ENCODE data around the gene SLC9A9.

Gene SLC9A9

DNA sequence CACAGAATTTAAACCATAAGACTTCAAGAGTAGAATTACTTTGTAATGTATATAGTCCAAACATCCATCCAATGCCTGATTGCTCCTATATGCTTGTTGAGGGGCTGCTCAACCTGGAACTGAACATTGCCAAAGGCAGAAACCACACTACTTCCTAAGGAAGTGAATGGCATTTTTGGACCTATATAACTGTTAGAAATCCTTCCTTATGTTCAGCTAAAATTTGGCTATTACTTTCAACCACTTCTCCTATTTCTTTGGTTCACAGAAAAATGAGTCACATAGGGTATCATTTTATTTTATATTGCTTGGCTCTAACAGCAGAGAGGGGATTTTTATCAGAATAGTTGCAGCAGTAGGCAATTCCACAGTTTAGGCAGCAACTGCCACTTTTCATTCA lies 342.1 kb downstream of the SLC9A9 start:
- DNase-seq (ENCODE audit: low spot score): no peak

DNA sequence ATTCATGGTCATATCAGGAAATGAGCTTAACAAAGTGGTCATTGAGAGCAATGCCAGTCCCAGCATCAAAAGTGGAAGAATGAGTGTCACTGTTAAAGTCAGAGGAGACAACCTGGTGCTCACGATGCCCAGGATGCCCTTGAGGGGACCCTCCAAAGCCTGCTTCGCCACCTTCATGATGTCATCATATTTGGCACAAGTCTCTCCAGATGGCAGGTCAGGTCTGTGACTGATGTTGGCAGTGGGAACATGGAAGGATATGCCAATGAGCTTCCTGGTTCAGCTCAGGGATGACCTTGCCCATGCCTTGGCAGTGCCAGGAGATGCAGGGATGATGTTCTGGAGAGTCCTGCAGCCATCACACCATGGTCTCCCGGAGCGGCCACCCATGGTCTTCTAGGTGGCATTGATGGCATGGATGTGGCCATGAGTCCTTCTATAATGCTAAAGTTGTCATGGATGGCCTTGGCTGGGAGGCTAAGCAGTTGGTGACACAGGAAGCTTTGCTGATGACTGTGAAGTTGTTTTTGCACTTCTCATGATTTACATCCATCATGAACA lies 344.9 kb downstream of the SLC9A9 start:
- DNase-seq (ENCODE audit: low spot score): no peak

DNA sequence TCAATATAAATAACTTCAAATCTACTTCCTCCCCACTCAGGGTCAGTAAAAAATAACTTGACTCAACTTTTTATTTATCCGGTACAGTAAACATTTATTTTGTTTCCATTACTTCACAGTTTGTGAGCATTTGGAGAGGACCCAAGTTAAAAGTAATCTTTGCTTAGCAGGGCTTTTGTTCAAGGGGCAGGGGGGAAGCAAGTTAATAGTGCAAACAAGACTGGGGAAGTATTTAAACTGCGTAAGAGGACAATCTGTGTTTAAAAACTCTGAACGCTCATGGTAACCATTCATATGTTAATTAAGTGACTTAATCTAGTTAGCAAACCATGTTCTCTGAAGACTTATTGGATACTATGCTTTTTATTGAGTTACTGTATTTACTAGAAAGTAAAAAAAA lies 346.2 kb downstream of the SLC9A9 start:
- no peak for DNase-seq (ENCODE audit: low spot score)

DNA sequence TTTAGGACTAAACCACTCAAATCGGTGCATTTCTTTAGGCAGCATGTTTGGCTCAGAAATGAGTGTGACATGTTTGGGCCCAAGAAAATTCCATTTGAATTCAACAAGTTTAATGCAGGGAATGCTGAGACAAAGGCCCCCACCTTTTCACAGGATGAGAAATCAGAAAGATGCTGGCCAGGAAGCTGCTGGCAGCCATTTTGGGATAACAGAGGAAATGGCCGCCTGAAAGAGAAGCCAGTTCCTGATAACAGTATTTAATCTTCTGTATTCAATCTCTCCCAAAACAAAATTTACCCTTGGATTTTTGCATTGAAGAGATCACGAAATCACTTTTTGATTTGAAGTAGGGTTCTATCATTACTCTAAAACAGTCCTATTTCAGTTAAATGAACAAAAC lies 350.9 kb downstream of the SLC9A9 start:
- DNase-seq (ENCODE audit: low spot score): no peak

DNA sequence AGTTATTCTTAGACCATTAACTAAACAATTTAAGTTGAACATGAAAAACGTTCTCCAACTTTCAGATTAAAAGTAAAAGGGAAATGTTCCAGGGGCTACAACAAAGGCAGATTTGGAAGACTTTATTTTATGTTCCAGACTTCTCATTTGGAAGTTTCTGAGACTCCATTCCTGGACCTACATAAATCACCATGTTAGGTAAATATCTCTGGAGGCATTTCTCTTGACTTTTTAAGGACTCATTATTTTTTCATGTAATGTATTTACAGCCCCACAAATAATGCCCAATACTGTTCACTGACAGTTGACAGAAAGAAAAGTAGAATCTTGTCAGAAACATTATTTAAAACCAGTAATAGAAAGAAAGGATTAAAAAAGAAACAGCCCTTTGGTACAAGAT lies 352.1 kb downstream of the SLC9A9 start:
- DNase-seq (ENCODE audit: low spot score): no peak

DNA sequence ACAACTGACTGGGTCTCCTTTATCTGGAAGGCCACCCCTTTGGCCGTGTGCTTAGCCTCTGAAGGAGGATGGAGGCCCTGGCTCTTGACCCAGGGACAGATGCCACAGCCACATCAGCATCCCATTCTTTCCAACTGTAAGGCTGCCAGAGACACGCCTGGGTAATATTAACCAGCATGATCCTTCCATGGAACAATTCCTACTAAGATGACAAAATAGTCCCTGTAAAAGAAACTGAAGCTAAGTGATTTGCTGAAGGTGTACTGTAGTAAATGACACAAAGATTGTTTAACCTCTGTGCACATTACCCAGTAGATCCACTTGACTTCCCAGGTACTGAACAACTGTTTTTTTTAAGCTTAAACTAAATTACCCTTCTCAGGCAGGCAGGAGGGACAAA lies 352.7 kb downstream of the SLC9A9 start:
- no peak for DNase-seq (ENCODE audit: low spot score)

GRCh38 chr3:143486611-143487010 lies 361.7 kb downstream of the SLC9A9 start:
- DNase-seq (ENCODE audit: low spot score): no peak

DNA sequence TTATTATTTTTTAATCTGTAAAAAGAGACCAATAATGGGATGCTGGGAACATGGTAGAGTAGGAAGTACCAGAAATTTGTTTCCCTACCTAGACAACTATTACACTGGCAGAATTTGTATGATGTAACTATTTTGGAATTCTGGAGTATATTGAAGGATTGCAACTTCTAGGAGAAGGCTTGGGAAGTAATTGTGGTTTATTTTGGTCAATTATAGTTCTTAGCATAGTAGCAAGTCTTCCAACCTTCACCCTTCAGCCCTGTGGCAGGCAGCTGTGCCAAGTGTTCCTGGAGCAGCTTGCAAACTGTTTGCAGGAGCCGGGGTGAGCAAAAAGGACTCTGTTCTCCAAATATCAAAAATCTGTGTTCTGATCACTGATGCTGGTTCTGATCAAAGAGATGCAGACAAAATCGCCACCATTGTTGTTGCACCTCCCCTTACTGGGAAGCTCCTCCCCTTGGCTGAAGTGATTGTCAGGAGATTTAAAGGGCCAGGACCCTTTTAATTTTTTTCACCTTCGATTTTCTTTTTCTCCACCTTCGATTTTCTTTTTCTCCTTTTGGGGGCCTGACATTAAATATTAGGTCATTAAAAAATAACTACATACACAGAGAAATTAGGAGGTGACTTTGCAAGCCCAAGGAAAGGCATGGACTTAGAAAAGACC lies 363.3 kb downstream of the SLC9A9 start:
- peak; percentile 29 for DNase-seq (ENCODE audit: low spot score)

GRCh38 chr3:143483214-143483613 lies 365.1 kb downstream of the SLC9A9 start:
- DNase-seq (ENCODE audit: low spot score): no peak

DNA sequence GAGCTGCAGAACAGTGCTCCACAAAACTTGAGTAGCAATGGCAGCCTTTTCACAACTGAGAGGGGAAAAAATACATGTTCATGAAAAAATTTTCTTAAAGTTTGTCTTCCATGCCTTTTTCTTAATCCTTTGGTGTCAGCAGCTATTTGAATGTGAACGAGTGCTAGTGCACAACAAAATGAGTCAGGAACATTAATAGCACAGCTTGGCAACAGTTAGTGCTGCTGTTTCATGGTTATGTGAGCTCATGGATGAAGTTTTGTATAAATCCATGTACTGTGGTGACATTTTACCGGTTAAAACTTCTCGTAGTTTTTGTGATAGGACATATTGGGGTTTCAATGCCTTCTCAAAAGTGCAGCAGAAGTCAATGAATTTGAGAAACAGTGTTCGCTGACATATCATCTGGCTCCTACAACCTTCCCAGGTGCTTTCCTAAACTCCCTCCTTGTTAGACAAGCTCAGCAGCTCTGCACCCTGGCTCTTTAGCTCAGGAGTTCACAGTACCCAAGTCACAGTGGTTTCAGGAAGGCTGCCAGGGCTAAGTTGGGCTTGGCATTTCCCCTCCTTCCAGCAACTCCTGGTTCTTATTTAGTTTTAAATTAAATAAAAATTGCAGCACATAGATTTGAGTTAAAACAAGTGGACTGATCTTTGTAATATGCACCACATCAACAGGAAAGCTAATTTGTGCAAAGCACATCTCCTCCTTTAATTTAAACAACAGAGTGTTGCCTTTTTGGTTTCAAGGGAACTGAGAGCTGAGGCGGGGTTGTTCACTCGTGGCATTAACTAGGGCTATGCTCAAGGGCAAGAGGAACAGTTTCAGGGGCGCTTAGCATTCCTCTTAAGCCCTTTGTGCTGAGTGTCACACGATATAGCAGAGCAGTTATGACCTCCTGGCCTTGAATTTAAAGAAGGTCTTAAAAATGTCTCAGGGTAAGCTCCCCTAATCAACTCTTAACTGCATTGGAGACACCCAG lies 365.9 kb downstream of the SLC9A9 start:
- DNase-seq (ENCODE audit: low spot score): no peak

- DNase-seq (ENCODE audit: low spot score): no peak
Observed at GRCh38 chr3:143480344-143480743, 367.9 kb downstream of the SLC9A9 start.

GRCh38 chr3:143479727-143480126 lies 368.5 kb downstream of the SLC9A9 start:
- no peak for DNase-seq (ENCODE audit: low spot score)

DNA sequence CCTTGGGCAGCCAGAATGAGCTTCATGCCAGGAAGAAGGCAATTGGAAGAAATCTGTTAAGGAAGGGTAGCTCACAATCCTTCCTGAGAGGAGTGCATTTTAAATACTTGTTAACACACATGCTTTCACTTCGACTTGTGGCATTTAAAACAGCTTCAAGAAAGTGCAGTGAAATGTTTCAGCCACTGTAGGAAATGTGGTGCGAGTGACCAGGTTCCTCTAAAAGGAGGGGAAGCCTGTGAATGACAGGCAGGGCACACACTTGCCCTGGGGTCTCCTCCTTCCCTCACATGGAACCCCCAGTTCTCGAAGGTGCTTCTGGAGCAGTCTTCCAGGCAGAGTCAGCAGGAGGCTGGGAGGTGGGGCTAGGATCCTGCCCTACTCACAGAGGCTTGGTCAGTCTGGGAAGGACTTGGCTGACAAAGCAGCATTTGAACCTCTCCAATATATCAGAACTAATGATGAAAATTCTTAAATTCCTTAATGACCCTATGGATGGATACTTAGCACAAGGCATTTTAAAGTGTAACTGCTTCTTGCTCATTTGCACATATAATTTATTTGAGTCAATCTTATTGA lies 370.1 kb downstream of the SLC9A9 start:
- peak; percentile 29 for DNase-seq (ENCODE audit: low spot score)

- DNase-seq (ENCODE audit: low spot score): no peak
Observed at GRCh38 chr3:143476965-143477640, 371.2 kb downstream of the SLC9A9 start.

DNA sequence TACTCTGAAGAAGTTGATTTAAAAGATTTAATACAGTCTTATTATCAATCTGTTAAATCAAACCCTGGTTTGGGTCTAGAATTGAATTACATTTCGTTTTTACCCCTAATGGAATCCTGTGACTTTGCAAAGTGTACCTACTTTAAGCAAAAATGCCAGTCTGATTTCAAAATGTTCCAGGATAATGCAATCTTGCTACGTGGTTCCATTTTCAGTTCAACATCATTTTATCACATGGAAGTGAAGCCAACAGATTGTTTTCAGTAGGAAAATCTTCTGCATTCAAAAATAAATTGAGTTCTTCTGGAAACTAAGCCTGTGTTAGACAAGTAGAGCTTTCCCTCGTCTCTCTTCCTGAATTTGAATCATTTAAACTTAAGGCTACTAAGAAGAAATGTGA lies 372.3 kb downstream of the SLC9A9 start:
- no peak for DNase-seq (ENCODE audit: low spot score)

DNA sequence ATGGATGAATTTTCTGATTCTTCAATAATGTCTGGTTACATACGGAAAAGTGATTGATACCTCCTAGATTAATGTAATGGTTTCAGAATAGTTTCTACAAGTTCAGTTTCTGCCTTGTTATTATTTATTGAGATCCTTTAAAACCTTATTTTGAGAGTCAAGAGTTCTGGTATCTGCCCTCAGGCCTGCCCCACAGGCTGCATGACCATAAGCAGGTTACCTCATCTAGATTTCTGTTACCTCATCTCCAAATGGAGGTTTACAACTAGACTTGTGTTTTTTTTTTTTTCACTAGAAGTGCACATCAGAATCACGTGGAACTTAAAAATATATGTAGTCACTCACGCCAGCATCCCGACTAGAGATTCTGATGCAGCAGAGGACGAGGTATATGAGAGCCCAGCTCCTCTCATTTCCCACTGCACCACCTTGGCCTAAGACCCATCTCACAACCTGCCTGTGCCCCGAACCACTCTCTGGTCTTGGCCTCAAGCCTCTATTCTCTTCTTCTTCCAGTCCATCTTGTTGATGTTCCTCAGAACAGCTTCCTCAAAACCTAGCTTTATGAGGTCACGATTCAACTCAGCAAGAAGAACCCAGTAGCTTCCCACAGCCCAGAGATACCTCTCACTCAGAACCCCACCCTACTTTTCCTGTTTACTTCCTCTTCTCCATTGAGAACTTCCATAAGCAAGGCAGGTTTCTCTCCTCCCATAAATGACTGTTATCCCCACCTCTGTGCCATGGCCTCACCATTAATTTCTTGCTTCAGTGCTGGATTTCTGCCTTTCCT lies 375.3 kb downstream of the SLC9A9 start:
- DNase-seq (ENCODE audit: low spot score): no peak

DNA sequence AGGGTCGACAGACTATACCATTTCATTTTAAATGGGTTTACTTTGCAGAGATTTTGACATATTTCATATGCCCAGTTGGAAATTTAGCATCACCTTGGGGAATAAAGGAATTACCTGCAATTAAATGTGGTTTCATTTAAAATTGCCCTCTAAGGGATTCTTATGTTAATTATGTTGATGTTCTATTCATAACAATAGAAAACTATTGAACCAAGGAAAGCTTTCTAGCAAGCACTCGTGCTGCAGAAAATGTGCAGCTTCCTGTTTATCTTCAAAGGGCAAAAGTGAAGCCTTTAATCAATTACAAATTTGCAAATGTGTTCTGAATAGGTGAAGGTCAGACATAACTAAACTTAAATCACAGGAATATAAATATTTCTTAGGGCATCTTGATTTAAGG lies 376.6 kb downstream of the SLC9A9 start:
- no peak for DNase-seq (ENCODE audit: low spot score)

- no peak for DNase-seq (ENCODE audit: low spot score)
Observed at GRCh38 chr3:143469159-143469558, 379.1 kb downstream of the SLC9A9 start.

GRCh38 chr3:143465666-143466065 lies 382.6 kb downstream of the SLC9A9 start:
- no peak for DNase-seq (ENCODE audit: low spot score)

DNA sequence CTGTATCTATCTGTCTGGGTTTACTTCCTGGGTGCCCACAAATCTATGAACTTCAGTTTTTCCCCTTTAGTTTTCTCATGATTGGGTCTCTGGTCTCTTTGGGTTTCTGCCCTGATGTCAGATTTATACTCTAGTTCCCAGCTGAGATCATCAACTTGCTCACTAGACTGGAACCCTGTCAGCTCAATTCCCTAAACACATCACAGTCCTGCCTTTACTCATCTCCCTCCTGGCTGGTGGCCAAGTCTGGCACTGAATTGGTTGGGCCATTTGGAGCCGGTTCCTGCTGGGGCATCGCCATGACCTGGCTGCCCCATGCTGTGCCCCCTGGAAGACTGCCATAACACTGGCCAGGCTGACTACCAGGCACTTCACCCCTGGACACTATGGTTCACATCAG lies 383.4 kb downstream of the SLC9A9 start:
- DNase-seq (ENCODE audit: low spot score): no peak

DNA sequence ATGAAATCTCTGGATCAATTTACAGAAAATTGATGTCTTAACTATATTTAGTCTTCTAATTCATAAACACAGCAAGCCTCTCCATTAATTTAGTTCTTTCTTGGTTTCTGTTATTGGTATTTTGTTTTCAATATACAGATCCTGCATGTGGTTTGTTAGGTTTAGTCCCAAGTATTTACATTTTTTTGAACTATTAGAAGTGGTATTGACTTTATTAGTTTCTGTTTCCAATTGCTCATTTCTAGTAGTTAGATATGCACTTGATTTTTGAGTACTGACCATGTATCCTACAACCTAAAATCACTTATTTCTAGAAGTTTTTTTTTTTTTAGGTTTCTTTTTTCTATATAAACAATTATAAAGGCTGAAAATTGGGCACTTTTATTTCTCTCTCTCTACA lies 392.8 kb downstream of the SLC9A9 start:
- DNase-seq (ENCODE audit: low spot score): no peak

Data from NAMALWA (cell line).